GM12865 (cell line): ENCODE results near the gene POU6F2.
"Not testable (repeated sequence)": the region's sequence is repeated elsewhere in the genome, so short reads cannot be mapped to it uniquely, and the experiment has no call there.

ENCODE experiments used
- DNase-seq: peaks from one replicate; pipeline ENCODE4 v3.0.0; 2010; ENCODE audit warnings: low read depth
- H3K4me3 ChIP-seq: 2 replicates; pipeline ENCODE4 v1.5.1; 2011; ENCODE audit warnings: mild to moderate bottlenecking, low read depth, low read length, control low read depth
- CTCF ChIP-seq: IDR thresholded peaks from 2 replicates; pipeline ENCODE4 v1.5.1; 2011; ENCODE audit warnings: low read length, control low read depth, low read depth, inconsistent platforms; ENCODE audit not compliant: insufficient read depth; ENCODE audit errors: missing control alignments

POU6F2 gene

GRCh38 chr7:39367943-39368342 is 390.2 kb downstream of the POU6F2 start:
- no peak for TF ChIP-seq CTCF
- H3K4me3 ChIP-seq = no peak overlapping the region
- DNase-seq = peak; percentile 27

- no peak overlapping the region for H3K4me3 ChIP-seq
- DNase-seq = no peak
- no peak for TF ChIP-seq CTCF
These were observed 394.7 kb downstream of the POU6F2 start for GRCh38 chr7:39372383-39372782.

GRCh38 chr7:39374436-39375040 is 396.8 kb downstream of the POU6F2 start:
- no peak for DNase-seq
- H3K4me3 ChIP-seq = no peak overlapping the region
- TF ChIP-seq CTCF = no peak

GRCh38 chr7:39375047-39375873 is 397.6 kb downstream of the POU6F2 start:
- H3K4me3 ChIP-seq = no peak overlapping the region
- no peak for DNase-seq
- TF ChIP-seq CTCF = no peak

GRCh38 chr7:39375874-39376190 is 398.1 kb downstream of the POU6F2 start:
- DNase-seq = no peak
- TF ChIP-seq CTCF = no peak
- no peak overlapping the region for H3K4me3 ChIP-seq

- not testable (repeated sequence) for DNase-seq, H3K4me3 ChIP-seq
These were observed 399.2 kb downstream of the POU6F2 start for GRCh38 chr7:39376881-39377280.

GRCh38 chr7:39379416-39379815 is 401.7 kb downstream of the POU6F2 start:
- no peak for DNase-seq
- TF ChIP-seq CTCF = no peak
- H3K4me3 ChIP-seq = no peak overlapping the region
